ENCODE measurements around the gene ING5.

ING5 gene

DNA sequence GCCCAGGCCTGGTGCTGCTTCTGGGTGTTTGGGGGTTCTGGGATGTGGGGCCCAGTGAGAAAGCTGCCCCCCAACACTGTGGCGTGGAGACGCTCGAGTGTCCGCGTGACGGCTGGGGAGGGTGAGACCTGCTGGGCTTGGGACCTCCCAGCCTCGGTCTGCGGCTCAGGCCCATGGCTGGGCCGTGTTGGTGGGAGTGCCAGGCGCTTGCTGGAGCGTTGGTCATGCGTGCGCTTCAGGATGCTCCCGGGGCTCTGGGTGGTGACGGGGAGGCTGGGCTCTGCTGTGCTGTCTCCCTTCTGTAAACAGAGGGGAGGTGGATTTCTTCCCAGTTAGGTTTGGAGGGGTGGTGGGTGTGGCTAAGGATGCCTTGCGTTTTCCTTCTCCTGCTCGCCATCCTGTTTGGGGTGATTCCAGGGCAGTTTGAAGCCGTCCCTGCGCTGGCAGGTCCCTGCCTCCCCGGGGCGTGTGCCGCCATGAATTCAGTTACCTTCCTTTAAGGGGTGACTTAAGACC, 75.4 kb downstream of the ING5 start:
- DNase-seq: peak; percentile 45
- Mint-ChIP-seq H3K9me3 (peaks cover 38% of the 10 kb centered on the region), H3K36me3 (ENCODE audit: low read depth) (peaks cover 18% of the 10 kb centered on the region), H3K27me3 (ENCODE audit: low read depth, poor library complexity) (no peaks in the 10 kb centered on the region), H3K4me1 (peaks cover 46% of the 10 kb centered on the region), H3K27ac (no peak overlapping the region), H3K4me3 (no peak overlapping the region)
- TF ChIP-seq, protein P1, sequence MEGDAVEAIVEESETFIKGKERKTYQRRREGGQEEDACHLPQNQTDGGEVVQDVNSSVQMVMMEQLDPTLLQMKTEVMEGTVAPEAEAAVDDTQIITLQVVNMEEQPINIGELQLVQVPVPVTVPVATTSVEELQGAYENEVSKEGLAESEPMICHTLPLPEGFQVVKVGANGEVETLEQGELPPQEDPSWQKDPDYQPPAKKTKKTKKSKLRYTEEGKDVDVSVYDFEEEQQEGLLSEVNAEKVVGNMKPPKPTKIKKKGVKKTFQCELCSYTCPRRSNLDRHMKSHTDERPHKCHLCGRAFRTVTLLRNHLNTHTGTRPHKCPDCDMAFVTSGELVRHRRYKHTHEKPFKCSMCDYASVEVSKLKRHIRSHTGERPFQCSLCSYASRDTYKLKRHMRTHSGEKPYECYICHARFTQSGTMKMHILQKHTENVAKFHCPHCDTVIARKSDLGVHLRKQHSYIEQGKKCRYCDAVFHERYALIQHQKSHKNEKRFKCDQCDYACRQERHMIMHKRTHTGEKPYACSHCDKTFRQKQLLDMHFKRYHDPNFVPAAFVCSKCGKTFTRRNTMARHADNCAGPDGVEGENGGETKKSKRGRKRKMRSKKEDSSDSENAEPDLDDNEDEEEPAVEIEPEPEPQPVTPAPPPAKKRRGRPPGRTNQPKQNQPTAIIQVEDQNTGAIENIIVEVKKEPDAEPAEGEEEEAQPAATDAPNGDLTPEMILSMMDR (IDR thresholded peaks at IDR 0.05): no peak

DNA sequence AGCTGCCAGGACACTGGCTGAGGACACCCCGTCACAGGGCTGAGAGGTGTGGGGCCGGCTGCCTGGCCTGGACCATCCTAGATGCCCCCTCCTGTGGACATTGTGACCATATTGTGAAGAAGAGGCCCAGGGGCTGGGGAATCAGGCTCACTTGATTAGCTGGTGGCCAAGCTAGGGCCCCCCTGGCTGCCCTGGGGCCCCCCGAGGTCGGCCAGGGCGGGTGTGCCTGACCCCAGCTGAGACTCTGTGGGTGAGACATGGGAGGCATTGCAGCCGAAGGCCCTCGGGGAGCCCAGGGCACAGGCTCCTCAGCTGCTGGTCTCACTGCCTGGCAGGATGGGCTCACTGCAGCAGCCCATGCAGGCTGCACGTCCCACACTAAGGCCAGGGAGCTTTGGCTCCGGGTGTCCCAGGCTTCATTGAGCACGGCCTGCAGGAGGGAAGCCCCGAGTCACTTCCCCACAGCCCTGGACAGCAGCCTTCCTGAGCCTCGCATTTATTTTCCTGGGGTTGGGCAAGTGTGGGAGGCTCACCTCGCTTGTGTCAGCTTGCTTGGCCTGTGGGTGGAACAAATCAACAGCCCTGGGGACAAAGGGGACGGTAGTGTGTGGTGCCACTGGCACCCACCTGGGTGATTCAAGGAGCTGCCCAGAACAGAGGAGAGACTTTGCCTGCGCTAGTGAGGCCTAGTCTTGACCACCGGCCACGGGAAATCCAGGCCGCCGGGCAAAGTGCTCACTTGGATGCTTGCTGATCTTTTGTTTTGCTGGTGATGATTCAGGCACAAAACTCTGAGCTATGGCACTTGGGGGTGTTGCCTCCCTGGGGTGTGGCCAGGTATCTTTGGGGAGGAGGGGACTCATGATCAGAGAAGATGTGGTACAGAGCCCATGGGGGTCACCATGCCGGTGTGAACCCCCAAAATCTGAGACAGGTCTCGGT, 76.1 kb downstream of the ING5 start:
- TF ChIP-seq, protein P1 (IDR thresholded peaks at IDR 0.05): no peak
- no peaks in the 10 kb centered on the region for H3K27me3 Mint-ChIP-seq (ENCODE audit: low read depth, poor library complexity)
- H3K27ac Mint-ChIP-seq: peak overlapping the region; percentile 84
- H3K36me3 Mint-ChIP-seq (ENCODE audit: low read depth): peaks cover 18% of the 10 kb centered on the region
- peak overlapping the region; percentile 35 for H3K4me3 Mint-ChIP-seq
- H3K4me1 Mint-ChIP-seq: peaks cover 38% of the 10 kb centered on the region
- no peak for DNase-seq
- H3K9me3 Mint-ChIP-seq: peaks cover 45% of the 10 kb centered on the region
